Spleen (tissue), 7 donors: ENCODE results near the gene CIB4.

Experiments
- CTCF ChIP-seq, 11 experiments: fragments of 200-600 bp in 7 of 11; fragments of 450-650 bp in 4 of 11; sonication (generic) in 4 of 11; IDR thresholded peaks in 8 of 11; conservative IDR thresholded peaks in 3 of 11; 1 replicate in 7 of 11; 2 replicates in 4 of 11; pipeline versions ENCODE4 v1.4.0 to v1.8.0; 2016 to 2021; ENCODE audit warnings: antibody characterized with exemption in 11 of 11, inconsistent platforms in 4 of 11, mild to moderate bottlenecking in 1 of 11
- POLR2A ChIP-seq, 3 donors: fragments of 450-650 bp; IDR thresholded peaks; one replicate each; pipeline ENCODE4 v1.5.1; 2017; ENCODE audit warnings: antibody characterized with exemption in 3 of 3, mild to moderate bottlenecking in 1 of 3
- POLR2AphosphoS5 ChIP-seq, 3 donors: sonication (generic); formaldehyde crosslinking; IDR thresholded peaks; one replicate each; pipeline ENCODE4 v1.5.1; 2017; ENCODE audit warnings: antibody characterized with exemption in 3 of 3
- donor health status: DM: no; HTN: no; CAD: no; lungs with moderate emphysema.
- donor health status: DM: no; HTN: no; CAD: no.
- donor health status: DM: no; HTN: no; CAD: no.

GRCh38 chr2:26657265-26657664 is 16.1 kb upstream of the CIB4 start:
- TF ChIP-seq CTCF (IDR thresholded peaks at IDR 0.05 in 8 of 11, conservative IDR thresholded peaks at IDR 0.05 in 3 of 11) (no peak), POLR2A (IDR thresholded peaks at IDR 0.05) (no peak), POLR2AphosphoS5 (IDR thresholded peaks at IDR 0.05) (no peak)
